GM12891 (cell line): Measurements from ENCODE around the gene DPP10.

Source experiments
- POLR2A ChIP-seq: IDR thresholded peaks from 2 replicates; pipeline ENCODE4 v1.6.1; 2011; ENCODE audit warnings: low read depth, low read length, control low read depth
- POLR2AphosphoS5 ChIP-seq: IDR thresholded peaks from 2 replicates; pipeline ENCODE4 v1.6.1; 2011; ENCODE audit warnings: low read depth, low read length, control low read depth
- TAF1 ChIP-seq: IDR thresholded peaks from 2 replicates; pipeline ENCODE4 v1.6.1; 2011; ENCODE audit warnings: low read depth, low read length, control low read depth

DNA sequence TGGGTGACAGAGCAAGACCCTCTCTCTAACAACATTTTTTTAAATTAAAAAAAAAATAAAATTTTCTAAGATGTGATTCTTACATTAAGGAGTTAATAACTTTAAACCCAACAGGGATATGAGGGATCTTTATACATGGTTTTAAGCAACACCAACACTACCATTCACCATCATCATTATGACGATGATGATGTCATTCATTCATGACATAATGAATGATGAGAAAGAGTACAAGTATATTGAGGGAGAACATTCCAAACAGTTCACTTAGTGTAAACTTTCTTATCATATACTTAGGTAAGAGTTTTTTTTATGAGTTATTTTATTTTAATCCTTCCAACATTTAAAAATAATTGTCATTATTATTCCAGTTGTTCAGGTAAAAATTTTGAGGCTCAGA is 863.3 kb downstream of the DPP10 start:
- no peak for TF ChIP-seq TAF1
- no peak for TF ChIP-seq POLR2A
- no peak for TF ChIP-seq POLR2AphosphoS5
